NCI-H2171 (cell line): Measurements from ENCODE around the gene OR10T2.
"Not testable (repeated sequence)": the region's sequence is repeated elsewhere in the genome, so short reads cannot be mapped to it uniquely, and the experiment has no call there.

ENCODE experiments used
- DNase-seq: peaks from one replicate; lab custom pipeline; 2025; lab: John Stamatoyannopoulos, UW

Gene OR10T2

GRCh38 chr1:158356616-158357015 is 42.6 kb downstream of the OR10T2 start:
- DNase-seq: no peak

- no peak for DNase-seq
Observed at GRCh38 chr1:158355773-158356285, 43.4 kb downstream of the OR10T2 start.

DNA sequence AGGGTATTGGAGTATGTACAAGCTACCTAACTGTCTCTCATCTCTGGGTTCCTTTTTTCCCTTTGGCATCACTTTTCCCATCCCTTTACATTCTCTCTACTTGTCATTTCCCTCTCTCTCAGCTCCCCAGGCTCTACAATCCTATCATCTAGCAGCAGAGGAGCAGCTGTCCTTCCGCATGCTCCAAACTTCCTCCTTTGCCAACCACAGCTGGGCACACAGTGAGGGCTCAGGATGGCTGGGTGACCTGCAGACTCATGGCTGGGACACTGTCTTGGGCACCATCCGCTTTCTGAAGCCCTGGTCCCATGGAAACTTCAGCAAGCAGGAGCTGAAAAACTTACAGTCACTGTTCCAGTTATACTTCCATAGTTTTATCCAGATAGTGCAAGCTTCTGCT is 45.0 kb downstream of the OR10T2 start:
- no peak for DNase-seq

DNA sequence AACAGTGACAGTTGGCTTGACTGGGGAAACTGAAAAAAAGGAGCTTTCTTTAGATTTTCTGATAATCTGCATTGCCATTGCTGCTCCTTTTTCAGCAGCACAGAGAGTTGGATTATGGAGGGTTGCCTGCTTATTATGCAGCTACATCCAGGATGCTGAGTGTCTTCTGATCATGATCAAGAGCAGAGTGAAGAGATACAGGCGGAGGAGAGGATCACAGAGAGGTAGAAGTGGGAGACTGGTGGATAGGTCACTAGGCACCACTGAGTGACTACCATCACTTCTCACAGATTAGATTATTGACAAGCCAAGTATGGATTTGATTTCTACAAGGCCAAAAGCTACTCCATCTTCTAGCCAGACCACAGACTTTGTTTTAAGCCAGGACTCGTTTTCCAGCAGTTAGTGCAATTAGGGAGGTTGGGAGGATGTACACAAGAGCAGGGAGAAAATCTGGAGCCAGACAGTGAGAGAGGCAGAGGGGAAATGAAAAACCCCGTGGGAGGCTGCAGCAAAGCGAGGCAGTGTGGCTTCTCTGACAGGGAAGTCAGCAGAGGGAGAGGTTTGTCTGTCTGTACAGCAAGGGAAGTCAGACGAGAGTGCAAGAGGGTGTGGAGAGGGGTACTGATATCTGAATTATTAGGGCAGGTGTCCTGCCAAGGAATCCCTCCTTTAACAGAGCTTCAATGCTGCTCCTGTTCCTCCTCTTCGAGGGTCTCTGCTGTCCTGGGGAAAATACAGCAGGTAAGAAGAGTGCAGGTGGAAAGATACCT is 45.8 kb downstream of the OR10T2 start, which contains the start of gene CD1E:
TSS of gene CD1E (plus strand) at position 592 of the 773 bp plus-strand sequence. CDS start at position 687, 95 bp downstream.
- DNase-seq: no peak

DNA sequence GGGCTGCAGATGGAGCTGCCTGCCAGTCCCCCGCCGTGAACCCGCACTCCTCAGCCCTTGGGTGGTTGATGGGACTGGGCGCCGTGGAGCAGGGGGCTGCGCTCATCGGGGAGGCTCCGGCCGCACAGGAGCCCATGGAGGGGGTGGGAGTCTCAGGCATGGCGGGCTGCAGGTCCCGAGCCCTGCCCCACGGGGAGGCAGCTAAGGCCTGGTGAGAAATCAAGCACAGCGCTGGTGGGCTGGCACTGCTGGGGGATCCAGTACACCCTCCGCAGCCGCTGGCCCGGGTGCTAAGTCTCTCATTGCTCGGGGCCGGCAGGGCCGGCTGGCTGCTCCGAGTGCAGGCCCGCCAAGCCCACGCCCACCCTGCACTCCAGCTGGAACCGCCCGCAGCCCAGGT is 50.3 kb downstream of the OR10T2 start:
- not testable (repeated sequence) for DNase-seq
